Uterus (tissue), 4 donors: ENCODE results near the gene MAP3K20. TPM values are rescaled to one million over a fixed set of nuclear protein-coding genes. Genes with fewer than 3 reads are reported as not detected.

Source experiments
- DNase-seq, 2 donors: peaks; one replicate each; pipeline ENCODE4 v3.0.0-alpha.2; 2019 to 2020
- H3K27ac ChIP-seq, 2 donors: fragments of 200-600 bp; sonication (generic); 1 replicate in 1 of 2; 2 replicates in 1 of 2; pipeline ENCODE4 v1.5.1; 2016 to 2018
- H3K27me3 ChIP-seq, 2 donors: fragments of 200-600 bp; sonication (generic); one replicate each; pipeline ENCODE4 v1.5.1; 2018 to 2019; ENCODE audit warnings: control low read depth in 1 of 2
- H3K36me3 ChIP-seq, 2 donors: fragments of 200-600 bp; sonication (generic); one replicate each; pipeline ENCODE4 v1.5.1; 2019; ENCODE audit warnings: control low read depth in 1 of 2
- H3K4me1 ChIP-seq, 2 donors: fragments of 200-600 bp; sonication (generic); one replicate each; pipeline ENCODE4 v1.5.1; 2018 to 2019; ENCODE audit warnings: control low read depth in 1 of 2
- H3K4me3 ChIP-seq, 2 donors: fragments of 200-600 bp; sonication (generic); 1 replicate in 1 of 2; 2 replicates in 1 of 2; pipeline ENCODE4 v1.5.1; 2018 to 2019; ENCODE audit warnings: mild to moderate bottlenecking in 1 of 2
- H3K9me3 ChIP-seq, 2 donors: fragments of 200-600 bp; sonication (generic); one replicate each; pipeline ENCODE4 v1.5.1; 2019; ENCODE audit warnings: control low read depth in 1 of 2
- POLR2A ChIP-seq, 2 donors: fragments of 450-650 bp; IDR thresholded peaks; one replicate each; pipeline ENCODE4 v1.6.1; 2016; ENCODE audit warnings: antibody characterized with exemption in 2 of 2, mild to moderate bottlenecking in 1 of 2, moderate library complexity in 1 of 2
- intact Hi-C: fragments of 100-400 bp; cut with DNase I; formaldehyde crosslinking; loops from one replicate; pipeline ENCODE4 v1.15.1; 2023; ENCODE audit warnings: low total_unique reads
- total RNA-seq, 4 donors: library from RNA; depleted of rRNA in 3 of 4; stranded (reverse); fragments of >200 nt in 3 of 4; gene quantifications; one replicate each; pipeline versions ENCODE4 v1.1.0 to v1.2.4, GENCODE V29; 2014 to 2023
- TF ChIP-seq, protein P1 (sequence below), 4 experiments: fragments of 200-600 bp in 2 of 4; fragments of 450-650 bp in 2 of 4; sonication (generic) in 2 of 4; IDR thresholded peaks; one replicate each; pipeline ENCODE4 v1.5.1; 2016 to 2019; ENCODE audit warnings: antibody characterized with exemption in 4 of 4, mild to moderate bottlenecking in 2 of 4, moderate library complexity in 1 of 4
- donor health status: DM: yes; HTN: yes; CAD: no.

MAP3K20 gene
- total RNA-seq, 4 donors from 2014 or later = 47.6 to 183 (median 124) TPM

- no peaks in the 10 kb centered on the region for H3K9me3 ChIP-seq
- peak overlapping the region; percentile 98 to 99 for H3K27ac ChIP-seq
- no peak for TF ChIP-seq POLR2A (IDR thresholded peaks at IDR 0.05)
- TF ChIP-seq, protein P1, sequence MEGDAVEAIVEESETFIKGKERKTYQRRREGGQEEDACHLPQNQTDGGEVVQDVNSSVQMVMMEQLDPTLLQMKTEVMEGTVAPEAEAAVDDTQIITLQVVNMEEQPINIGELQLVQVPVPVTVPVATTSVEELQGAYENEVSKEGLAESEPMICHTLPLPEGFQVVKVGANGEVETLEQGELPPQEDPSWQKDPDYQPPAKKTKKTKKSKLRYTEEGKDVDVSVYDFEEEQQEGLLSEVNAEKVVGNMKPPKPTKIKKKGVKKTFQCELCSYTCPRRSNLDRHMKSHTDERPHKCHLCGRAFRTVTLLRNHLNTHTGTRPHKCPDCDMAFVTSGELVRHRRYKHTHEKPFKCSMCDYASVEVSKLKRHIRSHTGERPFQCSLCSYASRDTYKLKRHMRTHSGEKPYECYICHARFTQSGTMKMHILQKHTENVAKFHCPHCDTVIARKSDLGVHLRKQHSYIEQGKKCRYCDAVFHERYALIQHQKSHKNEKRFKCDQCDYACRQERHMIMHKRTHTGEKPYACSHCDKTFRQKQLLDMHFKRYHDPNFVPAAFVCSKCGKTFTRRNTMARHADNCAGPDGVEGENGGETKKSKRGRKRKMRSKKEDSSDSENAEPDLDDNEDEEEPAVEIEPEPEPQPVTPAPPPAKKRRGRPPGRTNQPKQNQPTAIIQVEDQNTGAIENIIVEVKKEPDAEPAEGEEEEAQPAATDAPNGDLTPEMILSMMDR (IDR thresholded peaks at IDR 0.05) = no peak
- no peak for DNase-seq
- intact Hi-C loops = no loop called here
- no peaks in the 10 kb centered on the region for H3K27me3 ChIP-seq
- H3K4me1 ChIP-seq = no peaks in the 10 kb centered on the region
- peak overlapping the region; percentile 63 to 74 for H3K4me3 ChIP-seq
- H3K36me3 ChIP-seq = no peaks in the 10 kb centered on the region
Measured at GRCh38 chr2:173077506-173078177, 2.0 kb downstream of the MAP3K20 start.

DNA sequence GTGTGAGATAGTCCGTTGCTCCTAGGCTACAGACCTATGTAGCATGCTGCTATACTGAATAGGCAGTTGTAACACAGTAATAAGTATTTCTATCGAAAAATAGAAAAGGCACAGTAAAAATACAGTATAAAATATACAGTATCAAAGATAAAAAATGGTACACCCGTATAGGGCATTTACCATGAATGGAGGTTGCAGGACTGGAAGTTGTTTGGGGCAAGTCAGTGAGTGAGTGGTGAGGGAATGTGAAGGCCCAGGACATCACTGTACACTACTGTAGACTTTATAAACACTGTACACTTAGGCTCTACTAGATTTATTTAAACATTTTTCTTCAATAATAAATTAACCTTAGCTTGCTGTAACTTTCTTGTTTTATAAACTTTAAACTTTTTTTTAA, 3.5 kb downstream of the MAP3K20 start:
- H3K36me3 ChIP-seq = no peaks in the 10 kb centered on the region
- H3K4me3 ChIP-seq = no peak overlapping the region
- DNase-seq = no peak
- H3K27me3 ChIP-seq = no peaks in the 10 kb centered on the region
- H3K4me1 ChIP-seq = peaks cover 0 to 7% of the 10 kb centered on the region in 2 donors
- intact Hi-C loops = no loop called here
- TF ChIP-seq POLR2A (IDR thresholded peaks at IDR 0.05) = no peak
- TF ChIP-seq, protein P1 (IDR thresholded peaks at IDR 0.05) = no peak
- H3K9me3 ChIP-seq = no peaks in the 10 kb centered on the region
- H3K27ac ChIP-seq = peak overlapping the region in 1 of 2 donors; percentile 98

DNA sequence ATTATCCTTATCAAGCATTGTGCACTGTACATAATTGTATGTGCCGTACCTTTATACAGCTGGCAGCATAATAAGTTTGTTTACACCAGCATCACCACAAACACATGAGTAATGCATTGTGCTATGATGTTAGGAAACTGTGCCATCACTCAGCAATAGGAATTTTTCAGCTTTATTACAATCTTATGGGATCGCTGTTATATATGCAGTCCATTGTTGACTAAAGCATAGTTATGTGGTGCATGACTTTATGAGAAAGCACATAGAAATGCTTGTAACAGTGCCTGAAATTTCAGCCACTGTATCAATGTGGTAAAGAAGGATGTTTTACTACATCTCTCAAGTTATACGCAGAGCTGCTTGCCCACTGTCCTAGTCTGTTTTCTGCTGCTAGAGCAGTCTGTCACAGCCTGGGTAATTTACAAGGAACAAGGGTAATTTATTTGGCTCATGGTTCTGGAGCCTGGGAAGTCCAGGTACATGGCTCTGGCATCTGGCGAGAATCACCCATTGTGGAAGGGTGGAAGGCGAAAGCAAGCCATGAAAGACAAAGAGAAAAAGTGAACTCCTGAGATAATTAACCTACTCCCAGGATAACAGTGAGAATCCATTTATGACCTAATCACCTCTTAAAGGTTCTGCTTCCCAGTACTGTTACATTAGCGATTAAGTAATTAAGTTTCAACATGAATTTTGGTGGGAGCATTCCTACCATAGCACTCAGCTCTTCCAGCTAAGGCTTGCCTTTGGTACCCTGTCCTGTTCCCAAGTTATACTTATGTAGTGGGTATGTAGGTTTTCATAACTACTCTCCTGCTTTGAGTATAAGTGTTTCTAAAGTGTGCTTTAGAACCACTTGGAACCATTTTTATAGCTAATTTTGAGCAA, 4.6 kb downstream of the MAP3K20 start:
- TF ChIP-seq, protein P1 (IDR thresholded peaks at IDR 0.05) = no peak
- no peak for TF ChIP-seq POLR2A (IDR thresholded peaks at IDR 0.05)
- Histone ChIP-seq H3K27me3 (no peaks in the 10 kb centered on the region), H3K4me3 (no peak overlapping the region), H3K36me3 (no peaks in the 10 kb centered on the region), H3K27ac (no peak overlapping the region), H3K9me3 (no peaks in the 10 kb centered on the region), H3K4me1 (peaks cover 0 to 10% of the 10 kb centered on the region in 2 donors)
- DNase-seq = no peak
- intact Hi-C loops = no loop called here

GRCh38 chr2:173086518-173087213, 11.0 kb downstream of the MAP3K20 start:
- no peak overlapping the region for H3K4me3 ChIP-seq
- no peak for DNase-seq
- TF ChIP-seq, protein P1 (IDR thresholded peaks at IDR 0.05) = no peak
- no peak for TF ChIP-seq POLR2A (IDR thresholded peaks at IDR 0.05)
- no peaks in the 10 kb centered on the region for H3K27me3 ChIP-seq
- no peaks in the 10 kb centered on the region for H3K9me3 ChIP-seq
- no peaks in the 10 kb centered on the region for H3K36me3 ChIP-seq
- H3K27ac ChIP-seq = peak overlapping the region; percentile 82 to 92
- intact Hi-C loops = no loop called here
- peaks cover 5 to 17% of the 10 kb centered on the region in 2 donors for H3K4me1 ChIP-seq
